Mammary epithelial cell (primary cell): ENCODE measurements around the gene MKRN2OS.

Experiments used
- EZH2 ChIP-seq: IDR thresholded peaks from 2 replicates; pipeline ENCODE4 v1.6.1; 2012; ENCODE audit warnings: low read length, inconsistent platforms, borderline replicate concordance
- TF ChIP-seq, protein P1 (sequence below), 2 donors: IDR thresholded peaks in 1 of 2; conservative IDR thresholded peaks in 1 of 2; 2 replicates each; pipeline ENCODE4 v1.5.1; 2011 to 2012; ENCODE audit warnings: inconsistent platforms in 2 of 2, low read length in 2 of 2, mild to moderate bottlenecking in 2 of 2, control low read depth in 1 of 2, low read depth in 1 of 2; ENCODE audit not compliant: insufficient read depth in 1 of 2; ENCODE audit errors: extremely low read depth in 1 of 2

DNA sequence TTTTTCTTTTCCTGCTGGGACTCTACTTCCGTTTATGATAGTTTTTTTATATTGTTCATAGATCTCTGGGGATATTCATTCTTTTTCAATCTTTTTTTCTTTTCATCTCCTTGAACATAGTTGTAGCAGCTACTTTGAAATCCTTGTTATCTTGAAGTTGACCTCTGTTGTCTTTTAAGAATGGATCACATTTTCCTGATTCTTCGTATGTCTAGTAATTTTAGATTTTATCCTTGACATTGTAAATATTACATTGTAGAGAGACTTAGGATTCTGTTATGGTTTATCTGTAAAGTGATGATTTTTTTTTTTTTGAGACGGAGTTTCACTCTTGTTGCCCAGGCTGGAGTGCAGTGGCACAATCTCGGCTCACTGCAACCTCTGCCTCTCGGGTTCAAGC is 32.1 kb upstream of the MKRN2OS start:
- TF ChIP-seq, protein P1, sequence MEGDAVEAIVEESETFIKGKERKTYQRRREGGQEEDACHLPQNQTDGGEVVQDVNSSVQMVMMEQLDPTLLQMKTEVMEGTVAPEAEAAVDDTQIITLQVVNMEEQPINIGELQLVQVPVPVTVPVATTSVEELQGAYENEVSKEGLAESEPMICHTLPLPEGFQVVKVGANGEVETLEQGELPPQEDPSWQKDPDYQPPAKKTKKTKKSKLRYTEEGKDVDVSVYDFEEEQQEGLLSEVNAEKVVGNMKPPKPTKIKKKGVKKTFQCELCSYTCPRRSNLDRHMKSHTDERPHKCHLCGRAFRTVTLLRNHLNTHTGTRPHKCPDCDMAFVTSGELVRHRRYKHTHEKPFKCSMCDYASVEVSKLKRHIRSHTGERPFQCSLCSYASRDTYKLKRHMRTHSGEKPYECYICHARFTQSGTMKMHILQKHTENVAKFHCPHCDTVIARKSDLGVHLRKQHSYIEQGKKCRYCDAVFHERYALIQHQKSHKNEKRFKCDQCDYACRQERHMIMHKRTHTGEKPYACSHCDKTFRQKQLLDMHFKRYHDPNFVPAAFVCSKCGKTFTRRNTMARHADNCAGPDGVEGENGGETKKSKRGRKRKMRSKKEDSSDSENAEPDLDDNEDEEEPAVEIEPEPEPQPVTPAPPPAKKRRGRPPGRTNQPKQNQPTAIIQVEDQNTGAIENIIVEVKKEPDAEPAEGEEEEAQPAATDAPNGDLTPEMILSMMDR (conservative IDR thresholded peaks at IDR 0.05 in 1 of 2, IDR thresholded peaks at IDR 0.05 in 1 of 2; ENCODE audit: extremely low read depth in 1 of 2, insufficient read depth in 1 of 2, low read depth in 1 of 2, low read length in 2 of 2), result no peak
- TF ChIP-seq EZH2, result no peak
